HepG2 (cell line): ENCODE results near the gene FKBP5. TPM values are rescaled to one million over a fixed set of nuclear protein-coding genes. Genes with fewer than 3 reads are reported as not detected.

Source experiments
- ATF5 ChIP-seq: sonication (generic); formaldehyde crosslinking; IDR thresholded peaks from 2 replicates; pipeline ENCODE4 v1.4.0; 2020; ENCODE audit warnings: mild to moderate bottlenecking, low read depth, missing genetic modification reagents
- CHD2 ChIP-seq: IDR thresholded peaks from 2 replicates; pipeline ENCODE4 v1.6.1; 2011; ENCODE audit warnings: low read depth, low read length, improper control_type of control experiment
- CSRNP1 ChIP-seq: sonication (generic); formaldehyde crosslinking; IDR thresholded peaks from 2 replicates; pipeline ENCODE4 v1.8.1; 2023; ENCODE audit warnings: mild to moderate bottlenecking, missing genetic modification reagents
- DNMT3B ChIP-seq: conservative IDR thresholded peaks from 2 replicates; pipeline ENCODE4 v1.6.1; 2016; ENCODE audit warnings: missing biosample characterization, control low read depth
- IKZF1 ChIP-seq: fragments of 450-650 bp; IDR thresholded peaks from 2 replicates; pipeline ENCODE4 v1.7.1; 2016
- JDP2 ChIP-seq: sonication (generic); formaldehyde crosslinking; IDR thresholded peaks from 2 replicates; pipeline ENCODE4 v1.8.1; 2022; ENCODE audit warnings: missing genetic modification reagents, borderline replicate concordance
- KDM6A ChIP-seq: IDR thresholded peaks from 2 replicates; pipeline ENCODE4 v1.6.1; 2016; ENCODE audit warnings: low read depth
- MTERF4 ChIP-seq: sonication (generic); formaldehyde crosslinking; IDR thresholded peaks from 2 replicates; pipeline ENCODE4 v1.8.0; 2023; ENCODE audit warnings: mild to moderate bottlenecking, missing genetic modification reagents
- MXD1 ChIP-seq: sonication (generic); formaldehyde crosslinking; IDR thresholded peaks from 2 replicates; pipeline ENCODE4 v1.4.0; 2020; ENCODE audit warnings: mild to moderate bottlenecking, missing genetic modification reagents
- NFATC3 ChIP-seq: sonication (generic); formaldehyde crosslinking; IDR thresholded peaks from 2 replicates; pipeline ENCODE4 v1.5.1; 2020; ENCODE audit warnings: mild to moderate bottlenecking, missing genetic modification reagents
- NR2C2 ChIP-seq: sonication (generic); formaldehyde crosslinking; IDR thresholded peaks from 2 replicates; pipeline ENCODE4 v1.4.0; 2020; ENCODE audit warnings: missing genetic modification reagents, mild to moderate bottlenecking, moderate library complexity, borderline replicate concordance
- RNF219 ChIP-seq: sonication (generic); formaldehyde crosslinking; IDR thresholded peaks from 2 replicates; pipeline ENCODE4 v1.5.0; 2020; ENCODE audit warnings: mild to moderate bottlenecking, missing genetic modification reagents
- SOX5 ChIP-seq: IDR thresholded peaks from 2 replicates; pipeline ENCODE4 v1.6.1; 2016; ENCODE audit warnings: borderline replicate concordance
- SRSF4 ChIP-seq: fragments of 200-400 bp; formaldehyde crosslinking; IDR thresholded peaks from one replicate; pipeline ENCODE4 v1.6.1; 2018; ENCODE audit warnings: mild to moderate bottlenecking, low read depth, low read length, moderate library complexity; ENCODE audit not compliant: poor library complexity, severe bottlenecking
- TMF1 ChIP-seq: sonication (generic); formaldehyde crosslinking; IDR thresholded peaks from 2 replicates; pipeline ENCODE4 v1.8.1; 2022; ENCODE audit warnings: low read depth, missing genetic modification reagents
- XRCC5 ChIP-seq: fragments of 200-400 bp; formaldehyde crosslinking; optimal IDR thresholded peaks from 2 replicates; pipeline ENCODE3; 2017; ENCODE audit warnings: mild to moderate bottlenecking, low read length
- ZBTB42 ChIP-seq: sonication (generic); formaldehyde crosslinking; IDR thresholded peaks from 2 replicates; pipeline ENCODE4 v1.5.0; 2020; ENCODE audit warnings: mild to moderate bottlenecking, missing genetic modification reagents
- ZNF235 ChIP-seq: sonication (generic); formaldehyde crosslinking; IDR thresholded peaks from 2 replicates; pipeline ENCODE4 v1.8.1; 2023; ENCODE audit warnings: mild to moderate bottlenecking, missing genetic modification reagents, borderline replicate concordance
- ZNF350 ChIP-seq: sonication (generic); formaldehyde crosslinking; IDR thresholded peaks from 2 replicates; pipeline ENCODE4 v1.4.0; 2020; ENCODE audit warnings: mild to moderate bottlenecking, low read depth, missing genetic modification reagents, borderline replicate concordance
- ZNF354B ChIP-seq: sonication (generic); formaldehyde crosslinking; IDR thresholded peaks from 2 replicates; pipeline ENCODE4 v1.8.0; 2022; ENCODE audit warnings: mild to moderate bottlenecking, missing genetic modification reagents
- ZNF549 ChIP-seq: sonication (generic); formaldehyde crosslinking; IDR thresholded peaks from 2 replicates; pipeline ENCODE4 v1.5.0; 2020; ENCODE audit warnings: missing genetic modification reagents
- ZSCAN5A ChIP-seq: sonication (generic); formaldehyde crosslinking; IDR thresholded peaks from 2 replicates; pipeline ENCODE4 v1.8.0; 2022; ENCODE audit warnings: mild to moderate bottlenecking, missing genetic modification reagents, borderline replicate concordance
- polyA plus RNA-seq, 8 experiments: library from polyadenylated mRNA; depleted of rRNA in 3 of 8; stranded (reverse) in 7 of 8; unstranded in 1 of 8; fragments of >200 nt; fragmentation: Illumina TruSeq in 4 of 8; extraction: Trizol in 4 of 8; gene quantifications; 2 replicates each; pipeline versions ENCODE4 v1.2.1 to v1.2.3, GENCODE V29; 2011 to 2016; ENCODE audit warnings: low read depth in 4 of 8, missing spikeins in 1 of 8, mixed read lengths in 1 of 8; ENCODE audit not compliant: insufficient read depth in 1 of 8
- total RNA-seq, 5 experiments: library from RNA; depleted of rRNA; stranded (reverse); fragments of >200 nt; fragmentation: Illumina TruSeq; extraction: Trizol; gene quantifications; 2 replicates each; pipeline ENCODE4 v1.2.3, GENCODE V29; 2016; ENCODE audit warnings: low read depth in 1 of 5

The FKBP5 gene
- total and polyA plus RNA-seq, 2 of the 13 experiments (the other 11 are each of a cell fraction or from before 2014, with no cell fraction given), result 8.0 to 17.4 TPM

GRCh38 chr6:35687658-35688604, 784 bp downstream of the FKBP5 start (continued):
- TF ChIP-seq ZNF549 (CRISPR knock-in tag), result no peak
- no peak for TF ChIP-seq ATF5
- TF ChIP-seq ZNF235 (CRISPR knock-in tag), result no peak; the same call in 1 of the 2 replicates
- no peak for TF ChIP-seq ZNF354B (CRISPR knock-in tag)
- TF ChIP-seq KDM6A (CRISPR knock-in tag), result no peak
- no peak for TF ChIP-seq SRSF4
- no peak for TF ChIP-seq RNF219 (CRISPR knock-in tag)
- no peak for TF ChIP-seq NR2C2
- TF ChIP-seq JDP2 (CRISPR knock-in tag), result no peak
- TF ChIP-seq CSRNP1 (CRISPR knock-in tag), result no peak
- peak; percentile 28 for TF ChIP-seq XRCC5
- peak; percentile 78; the same call in 1 of the 2 replicates for TF ChIP-seq ZBTB42
- no peak for TF ChIP-seq MXD1 (CRISPR knock-in tag)
- TF ChIP-seq CHD2, result no peak
- no peak; the same call in 1 of the 2 replicates for TF ChIP-seq ZNF350
- no peak for TF ChIP-seq DNMT3B (CRISPR knock-in tag)
- no peak for TF ChIP-seq ZSCAN5A (CRISPR knock-in tag)
- TF ChIP-seq IKZF1, result no peak
- no peak for TF ChIP-seq MTERF4 (CRISPR knock-in tag)
- no peak for TF ChIP-seq TMF1
- 0 out of 2 replicates have a peak, but pooled peaks have one; percentile 57 for TF ChIP-seq NFATC3 (CRISPR knock-in tag)
- no peak for TF ChIP-seq SOX5 (CRISPR knock-in tag)
